Loucy (cell line): Measurements from ENCODE around the gene WDR43.

Source experiments
- CTCF ChIP-seq: fragments of 200-600 bp; sonication (generic); conservative IDR thresholded peaks from 2 replicates; pipeline ENCODE4 v1.5.1; 2014; ENCODE audit warnings: mild to moderate bottlenecking, antibody characterized with exemption, low read length
- EZH2phosphoT487 ChIP-seq: fragments of 200-600 bp; IDR thresholded peaks from 2 replicates; pipeline ENCODE4 v1.6.1; 2018; ENCODE audit warnings: antibody characterized with exemption, mild to moderate bottlenecking, moderate library complexity, borderline replicate concordance

- no peak for TF ChIP-seq CTCF
- no peak for TF ChIP-seq EZH2phosphoT487
Observed at GRCh38 chr2:28894470-28895188, at the start of gene WDR43.
